Stimulated activated CD8-positive, alpha-beta memory T cell treated with anti-CD3 and anti-CD28 coated beads, Interleukin-12 subunit alpha, Interleukin-12 subunit beta, amount 100 ng/mL, for 4 hours (primary cell): ENCODE results near the gene AP1G1.

Experiments used
- DNase-seq: peaks from one replicate; pipeline ENCODE4 v3.0.0-alpha.2; 2020; ENCODE audit warnings: low read depth

The AP1G1 gene

DNA sequence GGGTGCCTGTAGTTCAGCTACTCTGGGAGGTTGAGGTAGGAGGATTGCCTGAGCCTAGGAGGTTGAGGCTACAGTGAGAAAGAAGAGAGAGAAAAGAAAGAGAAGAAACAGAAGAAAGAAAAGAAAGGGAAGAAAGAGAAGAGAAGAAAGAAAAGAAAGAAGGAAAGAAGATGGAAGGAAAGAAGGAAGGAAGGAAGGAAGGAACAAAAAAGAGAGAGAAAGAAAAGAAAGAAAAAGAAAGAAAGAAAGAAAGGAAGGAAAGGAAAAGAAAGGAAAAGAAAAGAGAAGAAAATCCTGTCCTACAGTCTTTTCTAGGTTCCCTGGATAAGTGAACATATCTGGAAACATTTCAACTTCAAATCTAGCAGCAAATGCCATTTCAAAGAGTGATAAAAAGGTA is 54.5 kb downstream of the AP1G1 start:
- DNase-seq: no peak

DNA sequence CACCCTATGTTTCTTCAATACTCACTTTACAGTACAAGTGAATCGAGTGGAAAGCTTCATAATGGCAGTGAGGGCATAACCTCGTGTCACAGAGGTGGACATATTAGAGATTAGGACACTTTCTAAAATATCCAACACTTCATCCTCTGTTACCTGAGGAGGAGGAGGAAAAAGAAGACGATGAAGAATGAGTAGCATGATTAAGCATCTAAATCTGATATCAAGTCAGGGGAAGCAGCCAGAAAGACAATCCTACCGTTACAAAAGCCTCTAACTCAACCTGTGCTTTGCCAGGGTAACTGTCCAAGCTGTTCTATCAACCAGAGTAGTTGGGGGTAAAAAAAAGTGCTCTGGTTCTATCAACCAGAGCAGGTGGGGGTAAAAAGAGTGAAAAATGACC is 60.4 kb downstream of the AP1G1 start:
- no peak for DNase-seq

DNA sequence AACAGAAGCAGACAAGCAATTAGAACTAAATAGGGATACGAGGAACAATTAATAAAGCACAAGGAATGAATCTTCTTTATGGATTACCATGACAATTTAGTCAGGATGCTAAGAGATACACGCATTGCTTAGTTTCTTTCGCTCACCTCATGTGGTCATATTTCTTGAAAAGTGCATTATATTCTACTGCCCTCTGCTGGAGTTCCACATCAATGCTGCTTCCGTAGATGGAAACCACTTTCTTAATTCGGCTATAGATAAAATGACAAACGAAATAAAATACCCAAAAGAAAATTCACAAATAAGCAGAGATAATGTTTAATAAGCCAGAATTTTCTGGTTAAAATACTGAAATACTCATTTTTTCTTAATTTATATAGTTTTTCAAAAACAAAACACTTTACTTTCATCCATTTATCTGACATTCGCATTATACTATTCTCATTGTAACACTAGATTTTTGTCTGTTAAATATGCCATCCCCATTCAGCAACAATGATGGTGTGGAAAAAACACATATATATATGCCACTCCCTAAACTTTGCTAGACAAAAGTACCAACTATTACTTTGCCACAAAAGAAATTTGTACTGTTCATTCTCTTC is 62.1 kb downstream of the AP1G1 start:
- DNase-seq: no peak

DNA sequence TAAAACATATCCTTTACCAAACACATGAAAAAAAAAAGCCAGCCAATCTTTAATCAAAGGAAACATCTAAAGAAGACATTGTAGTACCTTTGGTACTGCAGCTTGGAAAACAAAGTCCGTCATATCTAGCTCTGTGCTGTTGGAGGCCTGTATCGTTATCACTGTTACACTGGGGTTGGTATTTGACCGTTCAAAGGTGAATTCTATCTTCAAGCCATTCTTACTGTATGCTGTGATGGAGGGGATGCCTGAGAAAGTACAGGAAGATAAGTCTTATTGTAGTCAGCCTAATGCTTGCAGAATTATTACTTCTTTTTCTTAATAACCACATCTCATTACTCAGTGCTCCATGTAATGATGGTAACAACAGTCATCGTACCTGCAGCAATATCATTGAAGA is 69.8 kb downstream of the AP1G1 start:
- no peak for DNase-seq

DNA sequence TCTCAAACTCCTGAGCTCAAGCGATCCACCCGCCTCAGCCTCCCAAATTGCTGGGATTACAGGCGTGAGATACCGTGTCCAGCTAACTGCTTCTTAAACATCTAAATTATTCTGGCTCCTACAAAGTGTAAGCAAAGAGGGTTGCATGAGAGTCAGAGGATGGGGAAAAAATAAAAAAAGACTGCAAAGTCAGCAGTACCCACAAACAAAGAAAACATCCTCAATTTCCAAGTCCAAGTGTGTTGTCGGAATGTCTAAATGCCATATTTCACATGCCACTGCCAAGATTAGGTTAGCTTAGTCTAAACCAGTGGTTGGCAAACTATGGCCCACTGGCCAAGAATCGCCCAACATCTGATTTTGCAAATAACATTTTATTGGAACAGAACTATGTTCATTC is 71.1 kb downstream of the AP1G1 start:
- no peak for DNase-seq

DNA sequence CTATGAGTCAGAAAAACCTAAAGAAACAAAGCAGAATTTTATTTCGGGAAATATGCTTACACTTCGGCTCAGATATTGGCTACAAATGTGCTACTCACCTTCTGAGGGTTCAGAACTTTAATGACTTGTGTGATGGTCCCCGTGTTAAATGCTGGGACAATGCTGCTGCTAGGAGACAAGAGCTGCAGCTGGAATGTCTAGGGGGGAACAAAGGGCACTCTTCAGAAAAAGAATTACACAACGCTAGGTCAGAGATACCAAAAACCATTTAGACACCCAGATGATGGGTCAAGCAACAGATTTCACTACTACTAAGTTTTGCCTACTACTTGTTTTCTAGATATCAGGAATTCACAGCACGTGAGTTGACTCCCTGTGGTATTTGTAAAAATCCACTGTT is 74.1 kb downstream of the AP1G1 start:
- no peak for DNase-seq

DNA sequence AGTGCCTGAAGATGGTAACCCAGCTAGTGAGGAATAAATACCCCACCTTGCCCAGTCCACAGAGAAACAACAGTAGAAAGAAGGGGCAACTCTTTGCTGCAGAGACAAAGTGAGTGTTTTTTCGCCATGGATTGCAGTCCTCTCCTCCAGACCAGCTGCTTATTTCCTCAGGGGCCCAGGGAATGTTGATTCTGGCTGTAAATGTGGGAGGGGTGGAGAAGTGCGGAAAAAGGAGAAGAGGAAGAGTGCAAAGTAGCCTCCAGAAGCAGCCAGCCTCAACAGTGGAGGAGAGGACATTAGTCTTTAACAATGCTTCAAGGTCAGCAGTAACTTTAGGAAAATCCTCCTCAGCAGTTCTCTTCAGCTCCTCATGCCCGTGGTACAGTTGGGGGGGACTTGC is 76.0 kb downstream of the AP1G1 start:
- DNase-seq: no peak

DNA sequence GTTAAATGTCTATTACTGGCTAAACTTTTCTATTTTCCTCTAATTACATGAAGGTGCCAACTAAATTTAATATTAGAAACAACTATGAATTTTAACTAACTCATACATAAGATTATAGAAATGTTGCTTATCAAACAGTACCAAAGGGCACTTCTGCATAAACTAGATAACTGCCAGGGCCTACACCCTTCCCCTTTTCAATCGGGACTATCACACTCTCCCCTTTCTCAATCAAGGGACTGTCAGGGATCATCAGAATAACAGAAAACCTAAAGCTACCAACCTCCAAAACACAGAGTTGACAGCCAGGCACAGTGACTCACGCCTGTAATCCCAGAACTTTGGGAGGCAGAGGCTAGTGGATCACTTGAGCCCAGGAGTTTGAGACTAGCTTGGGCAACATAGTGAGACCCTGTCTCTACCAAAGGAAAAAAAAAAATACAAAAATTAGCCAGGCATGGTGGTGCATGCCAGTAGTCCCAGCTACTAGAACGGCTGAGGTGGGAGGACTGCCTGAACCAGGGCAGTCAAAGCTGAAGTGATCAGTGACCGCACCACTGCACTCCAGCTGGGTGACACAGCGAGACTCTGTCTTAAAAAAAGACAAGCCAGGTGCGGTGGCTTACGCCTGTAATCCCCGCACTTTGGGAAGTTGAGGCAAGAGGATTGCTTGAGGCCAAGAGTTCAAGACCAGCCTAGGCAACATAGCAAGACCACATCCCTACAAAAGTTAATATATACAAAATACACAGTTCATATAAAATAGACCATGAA is 80.9 kb downstream of the AP1G1 start:
- DNase-seq: no peak

DNA sequence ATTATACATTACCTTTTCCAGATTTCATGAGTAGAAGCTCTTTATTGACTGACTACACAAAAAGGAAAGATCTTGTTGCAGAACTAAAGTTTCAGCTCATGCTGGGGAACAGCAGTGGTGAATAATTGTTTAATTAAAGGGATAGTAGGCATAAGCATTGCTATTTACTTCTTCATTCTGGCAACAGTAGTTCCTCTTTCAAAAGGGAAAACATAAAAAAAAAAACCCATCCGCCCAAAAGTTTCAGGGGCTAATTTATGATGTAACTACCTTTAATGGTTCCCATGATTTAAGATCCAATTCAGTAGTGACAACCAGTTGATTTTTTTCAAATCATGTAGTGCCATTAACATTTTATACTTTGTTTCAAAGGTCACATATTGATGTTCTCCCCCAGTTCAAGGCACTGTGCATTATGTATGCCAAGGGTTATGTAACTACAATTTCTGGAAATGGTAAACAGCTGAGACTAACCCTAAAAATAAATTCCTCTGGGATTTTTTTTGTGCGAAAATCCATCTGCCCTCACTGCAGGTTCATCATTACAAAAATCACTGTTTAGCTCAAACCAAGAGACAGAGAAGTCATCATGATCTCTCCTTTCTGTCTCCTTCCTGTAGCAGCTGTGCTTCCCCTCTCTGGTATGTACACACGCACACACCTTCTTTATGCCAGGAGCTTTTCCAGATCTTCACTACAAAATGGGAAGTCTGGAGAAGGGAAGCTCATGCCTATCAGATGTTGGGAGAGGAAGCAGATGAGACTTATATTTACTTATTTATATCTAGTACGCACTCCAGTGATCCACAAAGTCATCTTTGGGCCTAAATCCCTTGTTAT is 81.9 kb downstream of the AP1G1 start:
- DNase-seq: no peak

DNA sequence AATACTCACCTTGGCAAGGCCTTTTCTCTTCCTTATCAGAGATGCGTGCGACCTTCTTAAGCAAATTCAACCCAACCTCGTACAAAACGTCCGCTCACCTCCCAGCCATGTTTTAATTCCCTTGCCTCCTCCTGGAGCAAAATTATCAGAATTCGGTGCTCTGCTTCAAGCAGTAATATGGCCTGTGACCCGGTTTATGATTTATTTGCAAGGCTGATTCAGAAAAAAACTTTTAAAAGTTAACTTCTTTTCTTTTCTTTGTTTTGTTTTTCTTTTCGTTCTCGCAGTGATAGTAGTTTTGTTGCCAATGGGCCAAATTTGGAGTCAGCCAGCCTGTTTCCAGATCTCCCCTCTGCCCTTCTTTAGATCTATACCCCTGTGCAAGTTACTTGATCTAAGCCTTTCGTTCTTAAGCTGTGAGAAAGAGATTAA is 84.3 kb downstream of the AP1G1 start, which contains the start of gene PHLPP2:
TSS of gene PHLPP2 (minus strand) at position 382 of the 432 bp plus-strand sequence. CDS start 9,906 bp downstream, outside the sequence.
- no peak for DNase-seq

DNA sequence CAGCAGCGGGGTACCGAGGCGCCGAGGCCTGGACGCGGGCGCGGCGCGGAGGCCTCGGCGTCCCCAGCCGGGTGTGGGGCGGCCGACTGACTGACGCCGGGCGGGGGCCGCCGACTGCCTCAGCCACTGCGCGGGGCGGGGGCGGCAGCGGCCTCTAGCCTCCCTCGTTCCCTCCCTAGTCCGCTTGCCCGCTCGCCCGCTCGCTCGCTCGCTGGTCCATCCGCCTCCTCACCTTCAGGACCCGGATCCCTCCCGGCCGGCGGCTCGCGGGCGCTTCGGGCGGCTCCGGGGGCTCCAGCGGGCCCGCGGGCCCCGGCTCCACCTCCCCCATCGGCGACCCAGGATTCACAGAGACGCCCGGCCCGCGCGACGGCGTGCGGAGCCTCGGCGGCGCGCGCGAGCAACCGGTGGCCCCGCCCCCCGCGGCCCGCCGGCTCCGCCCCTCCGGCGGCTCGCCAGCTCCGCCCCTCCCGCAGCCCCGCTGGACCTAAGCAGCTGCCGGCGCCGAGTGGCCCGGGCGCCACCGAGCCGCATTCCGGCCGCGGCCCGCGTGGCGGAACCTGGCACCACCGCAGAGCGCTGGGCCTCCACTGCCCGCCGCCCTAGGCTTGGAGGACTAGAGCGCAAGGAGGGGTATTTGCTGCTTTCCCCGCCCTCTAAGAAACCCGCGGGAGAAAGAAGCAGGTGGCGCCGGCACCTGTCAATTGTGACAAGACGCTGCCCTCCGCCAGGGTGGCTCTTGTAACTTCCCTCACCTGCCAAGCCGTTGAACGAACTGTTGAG is 84.9 kb downstream of the AP1G1 start:
- DNase-seq: peak; percentile 72

DNA sequence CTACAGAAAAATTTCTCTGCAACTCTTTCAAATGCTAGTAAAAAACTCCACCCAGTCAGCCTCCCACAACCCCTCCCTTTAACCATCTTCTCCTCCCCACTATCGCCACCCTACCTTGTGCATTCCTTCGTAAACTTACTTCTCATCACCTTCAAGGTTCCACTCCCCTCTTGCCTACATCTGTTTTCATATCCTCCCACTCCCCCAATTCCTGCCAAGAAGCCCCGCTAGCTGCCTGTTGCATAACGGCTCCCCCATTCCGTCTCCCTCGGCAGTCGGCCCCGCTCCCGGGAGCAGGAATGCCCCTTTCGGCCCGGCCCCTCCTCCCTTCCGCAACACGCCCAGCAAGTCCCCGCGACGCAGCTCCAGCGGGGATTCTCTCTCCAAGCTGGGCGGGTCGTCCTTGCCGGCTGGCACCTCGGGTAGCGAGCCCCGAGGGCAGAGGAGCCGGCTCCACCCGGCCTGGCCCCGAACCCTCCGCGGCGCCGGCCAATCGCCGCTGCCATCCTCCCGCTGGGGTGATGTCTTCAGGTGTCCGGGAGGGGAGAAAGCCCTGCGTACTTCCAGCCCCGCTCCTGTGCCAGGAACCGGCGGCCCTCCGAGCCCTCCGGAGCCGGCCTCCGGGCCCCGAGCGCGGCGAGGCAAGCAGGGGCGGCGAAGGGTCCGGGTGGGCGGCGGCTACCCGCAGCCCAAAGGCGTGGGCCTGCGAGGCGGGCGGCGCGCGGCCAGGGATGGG is 85.7 kb downstream of the AP1G1 start:
- peak; percentile 41 for DNase-seq

DNA sequence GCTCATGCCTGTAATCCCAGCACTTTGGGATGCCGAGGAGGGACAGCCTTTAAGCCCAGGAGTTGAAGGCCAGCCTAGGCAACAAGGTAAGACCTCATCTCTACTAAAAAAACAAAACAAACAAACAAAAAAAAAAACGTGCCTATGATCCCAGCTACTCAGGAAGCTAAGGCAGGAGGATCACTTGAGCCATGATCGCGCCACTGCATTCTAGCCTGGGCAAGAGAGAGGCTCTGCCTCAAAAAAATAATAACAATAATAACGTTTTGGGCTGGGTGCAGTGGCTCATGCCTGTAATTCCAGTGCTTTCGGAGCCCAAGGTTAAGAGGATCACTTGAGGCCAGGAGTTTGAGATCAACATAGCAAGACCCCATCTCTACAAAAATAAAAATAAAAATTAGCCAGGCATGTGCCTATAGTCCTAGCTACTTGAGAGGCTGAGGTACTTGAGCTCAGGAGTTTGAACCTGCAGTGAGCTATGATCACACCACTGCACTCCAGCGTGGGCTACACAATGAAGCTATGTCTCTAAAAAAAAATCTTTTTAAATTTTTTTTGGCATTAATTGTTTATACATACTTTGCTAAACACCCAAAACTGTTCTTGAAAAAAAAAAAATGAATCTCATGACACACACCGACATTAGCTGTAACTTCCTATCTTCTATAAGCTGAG is 87.4 kb downstream of the AP1G1 start:
- no peak for DNase-seq

DNA sequence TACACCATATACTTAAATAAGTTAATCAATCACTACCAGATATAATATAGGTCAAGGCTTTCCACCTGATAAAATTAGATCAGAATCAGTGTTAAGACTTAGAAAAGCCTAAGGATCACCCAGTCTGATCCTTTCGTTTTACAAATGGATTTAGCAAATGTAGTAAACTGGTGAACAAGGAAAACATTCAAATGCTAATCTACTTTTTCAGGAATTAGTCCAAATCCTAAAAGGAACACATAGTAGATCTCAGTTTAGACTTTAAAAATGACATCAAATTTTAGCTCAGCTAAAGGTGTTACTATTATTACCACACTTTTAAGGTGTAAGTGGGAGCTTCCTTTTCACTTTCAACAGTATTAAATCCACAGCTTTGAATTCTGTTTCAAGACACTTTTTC is 96.1 kb downstream of the AP1G1 start:
- no peak for DNase-seq

DNA sequence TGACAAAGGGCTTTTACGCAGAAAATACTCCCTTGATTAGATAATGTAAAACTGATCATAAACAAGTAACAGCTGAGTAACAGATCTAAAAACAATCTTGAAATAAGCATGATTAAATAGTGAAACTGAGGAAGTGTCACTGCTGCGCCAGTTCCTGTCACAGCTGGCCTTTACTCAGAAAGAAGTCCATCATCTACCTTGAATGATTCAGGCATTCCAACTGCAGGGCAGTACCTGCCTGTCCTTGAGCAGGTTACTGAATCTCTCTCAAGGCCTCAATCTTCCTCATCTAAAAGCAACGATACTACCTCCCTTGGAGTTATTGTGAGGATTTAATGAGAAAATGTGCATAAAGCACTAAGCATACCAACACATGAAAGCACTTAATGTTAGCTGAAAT is 96.8 kb downstream of the AP1G1 start:
- DNase-seq: no peak

DNA sequence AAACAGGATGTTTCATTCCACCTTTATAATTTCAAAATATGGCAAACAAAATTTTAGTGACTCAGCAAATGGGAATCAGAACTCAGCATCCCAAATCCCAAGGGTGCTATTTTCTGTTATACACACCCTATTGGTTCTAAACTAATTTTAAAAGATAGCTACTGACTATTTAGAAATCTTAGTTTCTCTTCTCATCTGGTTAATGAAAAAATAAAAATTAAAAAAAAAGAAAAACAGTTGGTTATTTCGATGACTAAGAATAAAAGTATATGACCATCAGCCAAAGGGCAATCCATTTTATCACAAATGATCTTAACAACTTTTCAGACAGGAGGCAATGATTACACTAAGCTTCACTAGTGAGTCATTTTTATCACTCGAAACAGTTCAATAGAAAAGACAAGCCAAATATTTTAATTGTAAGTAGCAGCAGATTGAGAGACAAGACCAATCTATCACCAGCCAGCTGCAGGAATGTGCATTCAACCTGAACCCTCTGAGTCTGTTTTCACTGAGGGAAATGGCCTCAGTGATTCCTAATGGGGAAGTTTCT is 99.3 kb downstream of the AP1G1 start:
- no peak for DNase-seq

DNA sequence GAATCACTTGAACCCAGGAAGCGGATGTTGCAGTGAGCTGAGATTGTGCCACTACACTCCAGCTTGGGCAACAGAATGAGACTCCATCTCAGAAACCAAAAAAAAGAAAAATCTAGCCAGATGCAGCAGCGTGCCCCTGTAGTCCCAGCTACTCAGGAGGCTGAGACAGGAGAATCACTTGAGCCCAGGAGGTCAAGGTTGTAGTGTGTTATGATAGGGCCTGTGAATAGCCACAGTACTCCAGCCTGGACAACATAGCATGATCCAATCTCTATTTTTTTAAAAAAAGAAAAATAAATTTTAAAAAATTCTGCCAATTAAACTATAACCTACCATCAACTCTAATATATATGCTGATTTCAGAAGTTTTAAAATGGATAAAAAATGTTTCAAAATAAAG is 99.9 kb downstream of the AP1G1 start:
- DNase-seq: no peak

DNA sequence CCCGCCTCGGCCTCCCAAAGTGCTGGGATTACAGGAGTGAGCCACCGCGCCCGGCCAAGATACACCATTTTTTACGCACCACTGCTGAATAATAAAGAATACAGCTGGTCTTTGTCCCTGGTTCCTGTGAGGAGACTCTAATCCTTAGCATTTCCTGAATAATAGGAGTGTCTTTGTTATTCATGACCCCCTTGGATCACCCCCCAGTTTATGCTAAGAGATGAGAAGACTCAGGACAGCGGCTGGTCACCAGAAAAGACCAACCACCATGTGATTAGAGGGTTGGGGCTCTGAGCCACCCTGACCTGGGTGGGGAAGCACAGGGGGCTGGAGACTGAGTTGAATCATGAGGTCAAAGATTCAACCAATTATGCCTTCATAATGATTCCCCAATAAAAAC is 101.4 kb downstream of the AP1G1 start:
- DNase-seq: no peak

DNA sequence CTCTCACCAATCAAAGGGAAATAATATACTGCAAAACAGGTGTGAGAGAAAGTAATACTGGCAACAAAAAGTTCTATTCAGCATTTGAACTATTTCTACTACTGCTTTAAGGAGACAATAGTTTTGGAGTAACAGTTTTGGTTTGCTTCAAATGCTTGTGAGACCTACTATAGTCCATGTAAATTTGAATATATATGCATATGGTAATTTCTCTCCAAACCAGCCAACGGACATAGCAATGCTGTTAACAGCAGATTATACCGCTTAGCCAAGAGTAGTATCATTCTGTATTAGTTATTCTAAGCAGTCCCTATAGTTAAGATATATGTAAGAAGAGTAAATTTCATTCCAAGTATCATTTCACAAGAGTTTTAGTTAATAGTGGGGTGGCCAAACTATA is 102.6 kb downstream of the AP1G1 start:
- no peak for DNase-seq

DNA sequence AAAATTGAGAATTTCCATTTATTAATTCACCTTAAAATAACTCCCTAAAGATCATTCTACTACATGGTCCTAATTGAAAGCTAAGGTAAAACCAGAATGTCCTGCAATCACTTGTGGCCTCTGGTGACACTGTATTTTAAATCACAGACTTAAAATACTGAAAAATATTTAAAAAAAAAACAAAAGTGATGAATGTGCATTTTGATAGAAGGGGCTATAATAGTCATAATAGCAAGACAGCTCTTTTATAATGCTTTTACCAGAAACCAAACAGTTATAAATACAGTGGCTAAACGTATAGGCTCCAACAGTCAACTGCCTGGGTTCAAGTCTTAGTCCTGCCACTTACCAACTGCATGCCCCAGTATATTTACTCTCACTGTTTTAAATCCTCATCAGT is 105.3 kb downstream of the AP1G1 start:
- DNase-seq: no peak

DNA sequence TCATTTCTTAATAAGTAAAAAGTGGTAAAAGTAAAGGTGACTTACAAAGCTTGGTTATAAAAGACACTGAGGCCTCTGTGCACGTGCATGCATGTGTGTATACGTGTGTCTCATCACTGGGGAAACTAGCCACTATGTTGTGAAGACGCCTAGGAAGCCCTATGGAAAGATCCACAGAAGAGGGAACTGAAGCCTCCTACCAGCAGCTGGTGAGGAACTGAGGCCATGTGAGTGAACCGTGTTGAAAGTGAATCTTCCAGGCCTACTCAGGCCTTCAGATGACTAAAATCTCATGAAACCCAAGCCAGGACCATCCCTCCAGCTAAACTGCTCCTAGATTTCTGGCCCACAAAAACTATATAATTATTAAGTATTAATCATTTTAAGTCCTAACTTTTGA is 107.8 kb downstream of the AP1G1 start:
- no peak for DNase-seq
